OCI-LY1 (cell line): Measurements from ENCODE around the gene CFAP52.

Experiments
- H2AFZ ChIP-seq: fragments of 200-600 bp; sonication (generic), shearing (Covaris generic); 2 replicates; pipeline ENCODE4 v1.6.0; 2014; ENCODE audit warnings: antibody characterized with exemption, mild to moderate bottlenecking, low read length
- H3F3A ChIP-seq: fragments of 200-600 bp; sonication (generic), shearing (Covaris generic); 2 replicates; pipeline ENCODE4 v1.6.0; 2014; ENCODE audit warnings: mild to moderate bottlenecking, antibody characterized with exemption, low read length, moderate library complexity; ENCODE audit not compliant: insufficient read depth
- H3K27ac ChIP-seq: fragments of 200-600 bp; sonication (generic); 2 replicates; pipeline ENCODE4 v1.5.1; 2014; ENCODE audit warnings: low read length, mixed run types, mild to moderate bottlenecking, low read depth; ENCODE audit not compliant: poor library complexity, severe bottlenecking
- H3K27me3 ChIP-seq: fragments of 200-600 bp; sonication (generic); 2 replicates; pipeline ENCODE4 v1.6.0; 2014; ENCODE audit warnings: antibody characterized with exemption, mild to moderate bottlenecking, low read length, moderate library complexity; ENCODE audit not compliant: insufficient read depth
- H3K36me3 ChIP-seq: fragments of 200-600 bp; sonication (generic); 2 replicates; pipeline ENCODE4 v1.6.1; 2014; ENCODE audit warnings: mild to moderate bottlenecking, antibody characterized with exemption, low read length, moderate library complexity, mixed read lengths; ENCODE audit not compliant: insufficient read depth
- H3K4me1 ChIP-seq: fragments of 200-600 bp; sonication (generic); 2 replicates; pipeline ENCODE4 v1.5.1; 2014; ENCODE audit warnings: mild to moderate bottlenecking, low read length, moderate library complexity; ENCODE audit not compliant: insufficient read depth, severe bottlenecking
- H3K4me2 ChIP-seq: fragments of 200-600 bp; sonication (generic), shearing (Covaris generic); 2 replicates; pipeline ENCODE4 v1.6.1; 2014; ENCODE audit warnings: low read length
- H3K4me3 ChIP-seq: fragments of 200-600 bp; sonication (generic); 2 replicates; pipeline ENCODE4 v1.5.1; 2014; ENCODE audit warnings: low read length, low read depth, mild to moderate bottlenecking, mixed read lengths; ENCODE audit not compliant: poor library complexity, severe bottlenecking
- H3K79me2 ChIP-seq: fragments of 200-600 bp; shearing (Covaris generic); 2 replicates; pipeline ENCODE4 v1.6.1; 2016; ENCODE audit warnings: mixed run types, low read length, mixed read lengths; ENCODE audit not compliant: insufficient read depth
- H3K9ac ChIP-seq: fragments of 200-600 bp; sonication (generic), shearing (Covaris generic); 2 replicates; pipeline ENCODE4 v1.6.1; 2014; ENCODE audit warnings: mild to moderate bottlenecking, low read length, mixed read lengths
- H3K9me2 ChIP-seq: fragments of 200-600 bp; sonication (generic), shearing (Covaris generic); 2 replicates; pipeline ENCODE4 v1.6.1; 2014; ENCODE audit warnings: low read depth, mild to moderate bottlenecking, low read length, mixed read lengths
- H3K9me3 ChIP-seq: fragments of 200-600 bp; shearing (Covaris generic); 2 replicates; pipeline ENCODE4 v1.6.1; 2014; ENCODE audit warnings: low read length, mixed read lengths
- H4K20me1 ChIP-seq: fragments of 200-600 bp; sonication (generic), shearing (Covaris generic); 2 replicates; pipeline ENCODE4 v1.6.0; 2016; ENCODE audit warnings: mild to moderate bottlenecking, low read length; ENCODE audit not compliant: insufficient read depth
- EZH2 ChIP-seq: fragments of 200-600 bp; sonication (generic), shearing (Covaris generic); IDR thresholded peaks from 2 replicates; pipeline ENCODE4 v1.8.0; 2017; ENCODE audit warnings: borderline replicate concordance, mixed run types, mild to moderate bottlenecking, antibody characterized with exemption, low read length, moderate library complexity, mixed read lengths
- TF ChIP-seq, protein P1 (sequence below): fragments of 200-600 bp; sonication (generic), shearing (Covaris generic); IDR thresholded peaks from 2 replicates; pipeline ENCODE4 v1.5.1; 2017; ENCODE audit warnings: mild to moderate bottlenecking, antibody characterized with exemption, low read length, moderate library complexity, mixed read lengths

CFAP52 gene

DNA sequence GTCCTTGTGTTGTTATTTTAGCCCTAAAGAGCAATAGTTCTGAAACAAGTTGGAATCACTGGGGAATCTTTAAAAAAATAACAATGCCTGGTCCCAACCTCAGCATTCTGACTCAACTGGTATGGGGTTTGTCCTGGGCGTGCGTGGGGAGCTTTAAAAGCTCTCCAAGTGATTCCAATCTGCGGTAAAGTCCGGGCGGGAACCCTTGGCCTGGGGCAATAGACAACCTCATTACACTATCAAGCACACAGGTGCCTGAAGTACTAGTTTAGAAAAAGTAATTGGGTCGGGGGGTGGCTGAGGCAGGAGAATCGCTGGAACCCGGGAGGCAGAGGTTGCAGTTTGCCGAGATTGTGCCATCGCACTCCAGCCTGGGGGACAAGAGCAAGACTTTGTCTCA is 5.2 kb upstream of the CFAP52 start:
- no peak overlapping the region for H2AFZ ChIP-seq
- no peaks in the 10 kb centered on the region for H4K20me1 ChIP-seq
- no peaks in the 10 kb centered on the region for H3K79me2 ChIP-seq
- no peaks in the 10 kb centered on the region for H3K9me3 ChIP-seq
- H3K9me2 ChIP-seq, result no peaks in the 10 kb centered on the region
- H3K27ac ChIP-seq, result no peak overlapping the region
- no peak overlapping the region for H3K4me2 ChIP-seq
- no peak overlapping the region for H3K9ac ChIP-seq
- H3K4me1 ChIP-seq, result peaks cover 18% of the 10 kb centered on the region
- no peaks in the 10 kb centered on the region for H3F3A ChIP-seq
- peaks cover 29% of the 10 kb centered on the region for H3K36me3 ChIP-seq
- H3K27me3 ChIP-seq, result no peaks in the 10 kb centered on the region
- TF ChIP-seq, protein P1, sequence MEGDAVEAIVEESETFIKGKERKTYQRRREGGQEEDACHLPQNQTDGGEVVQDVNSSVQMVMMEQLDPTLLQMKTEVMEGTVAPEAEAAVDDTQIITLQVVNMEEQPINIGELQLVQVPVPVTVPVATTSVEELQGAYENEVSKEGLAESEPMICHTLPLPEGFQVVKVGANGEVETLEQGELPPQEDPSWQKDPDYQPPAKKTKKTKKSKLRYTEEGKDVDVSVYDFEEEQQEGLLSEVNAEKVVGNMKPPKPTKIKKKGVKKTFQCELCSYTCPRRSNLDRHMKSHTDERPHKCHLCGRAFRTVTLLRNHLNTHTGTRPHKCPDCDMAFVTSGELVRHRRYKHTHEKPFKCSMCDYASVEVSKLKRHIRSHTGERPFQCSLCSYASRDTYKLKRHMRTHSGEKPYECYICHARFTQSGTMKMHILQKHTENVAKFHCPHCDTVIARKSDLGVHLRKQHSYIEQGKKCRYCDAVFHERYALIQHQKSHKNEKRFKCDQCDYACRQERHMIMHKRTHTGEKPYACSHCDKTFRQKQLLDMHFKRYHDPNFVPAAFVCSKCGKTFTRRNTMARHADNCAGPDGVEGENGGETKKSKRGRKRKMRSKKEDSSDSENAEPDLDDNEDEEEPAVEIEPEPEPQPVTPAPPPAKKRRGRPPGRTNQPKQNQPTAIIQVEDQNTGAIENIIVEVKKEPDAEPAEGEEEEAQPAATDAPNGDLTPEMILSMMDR, result no peak
- TF ChIP-seq EZH2, result no peak
- no peak overlapping the region for H3K4me3 ChIP-seq

DNA sequence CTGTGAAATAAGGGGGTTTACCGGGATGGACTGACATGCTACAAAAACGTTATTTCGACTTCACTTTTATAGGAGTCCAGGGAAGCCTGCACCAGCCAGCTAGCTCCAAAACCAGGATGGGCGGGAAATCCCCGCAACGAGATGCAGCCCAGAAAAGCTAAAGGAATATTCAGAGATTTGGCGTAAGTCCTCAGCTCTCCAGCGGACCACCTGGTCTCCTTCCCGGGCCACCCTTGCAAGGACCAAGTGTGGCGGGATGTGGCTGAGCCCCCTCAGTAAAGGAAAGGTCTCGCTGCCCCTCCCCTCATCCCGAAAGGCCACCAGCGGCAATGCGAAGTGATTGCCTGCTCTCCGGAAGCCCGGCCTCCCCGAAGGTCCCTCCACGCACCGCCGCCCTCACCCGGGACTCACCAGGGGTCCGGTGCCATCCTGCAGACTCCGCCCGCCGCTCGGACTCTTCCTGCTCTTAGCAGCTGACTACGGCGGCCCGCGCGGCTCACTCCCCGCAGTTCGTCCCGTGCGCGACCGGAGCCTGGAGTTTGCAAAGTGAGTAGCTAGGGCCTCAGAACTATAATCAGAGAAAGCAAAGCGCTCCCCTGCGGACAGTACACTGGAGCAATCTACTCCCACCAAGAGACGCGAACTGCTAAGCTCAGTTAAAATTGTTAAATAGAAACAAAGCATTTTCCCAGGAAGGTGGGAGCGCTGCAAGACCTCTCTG is 901 bp upstream of the CFAP52 start, which contains the start of gene STX8:
STX8 (minus strand) TSS at position 440 of the 721 bp plus-strand sequence; CDS start at position 428, 12 bp downstream.
- Histone ChIP-seq H3K9me2 (no peaks in the 10 kb centered on the region), H3K4me1 (peaks cover 22% of the 10 kb centered on the region), H4K20me1 (no peaks in the 10 kb centered on the region), H2AFZ (peak within 1 kb of the TSS; percentile 95), H3K9me3 (no peaks in the 10 kb centered on the region), H3K79me2 (no peaks in the 10 kb centered on the region), H3K36me3 (no peaks in the 10 kb centered on the region), H3K27me3 (no peaks in the 10 kb centered on the region), H3K4me2 (peak within 1 kb of the TSS; percentile 82), H3K4me3 (peak within 1 kb of the TSS; percentile 94), H3F3A (peaks cover 4% of the 10 kb centered on the region; the same call in 1 of the 2 replicates), H3K27ac (no peak within 1 kb of the TSS), H3K9ac (peak within 1 kb of the TSS; percentile 93)
- TF ChIP-seq EZH2, result no peak
- TF ChIP-seq, protein P1, result no peak

DNA sequence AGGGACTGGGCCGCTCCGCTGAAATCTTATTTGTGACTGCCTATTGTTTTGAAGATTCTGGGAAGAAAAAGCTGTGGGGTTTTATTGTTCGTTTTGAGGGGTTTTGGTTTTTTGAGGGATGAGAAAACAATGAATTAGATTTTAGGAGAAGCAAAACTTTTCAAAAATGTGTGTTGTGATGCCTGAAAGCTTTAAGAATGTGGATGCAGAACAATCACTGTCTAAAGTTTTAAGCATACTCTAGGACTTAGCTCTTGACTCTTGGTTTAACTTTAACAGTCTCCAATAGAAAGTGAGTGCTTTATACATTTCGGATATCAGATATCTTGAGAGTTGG is 899 bp downstream of the CFAP52 start:
- Histone ChIP-seq H3K27ac (no peak overlapping the region), H3K36me3 (no peaks in the 10 kb centered on the region), H3F3A (peaks cover 4% of the 10 kb centered on the region; the same call in 1 of the 2 replicates), H2AFZ (no peak overlapping the region), H3K27me3 (no peaks in the 10 kb centered on the region), H3K9ac (no peak overlapping the region), H3K4me1 (peaks cover 22% of the 10 kb centered on the region), H3K9me2 (no peaks in the 10 kb centered on the region), H4K20me1 (no peaks in the 10 kb centered on the region), H3K4me2 (no peak overlapping the region; the same call in 1 of the 2 replicates), H3K9me3 (no peaks in the 10 kb centered on the region), H3K4me3 (no peak overlapping the region), H3K79me2 (no peaks in the 10 kb centered on the region)
- TF ChIP-seq, protein P1, result no peak
- no peak for TF ChIP-seq EZH2
